NCI-H345 treated with DMSO at 0.1 percent for 48 hours (cell line): Measurements from ENCODE around the gene CDH5.

Experiments used
- DNase-seq: peaks from one replicate; lab custom pipeline; 2025; ENCODE audit not compliant: unreplicated experiment; lab: John Stamatoyannopoulos, UW

Gene CDH5

GRCh38 chr16:66390346-66391108, 24.0 kb downstream of the CDH5 start:
- no peak for DNase-seq

- no peak for DNase-seq
These were observed 25.5 kb downstream of the CDH5 start for GRCh38 chr16:66391726-66392670.

GRCh38 chr16:66395806-66396555, 29.5 kb downstream of the CDH5 start:
- no peak for DNase-seq

- no peak for DNase-seq
These were observed 31.4 kb downstream of the CDH5 start for GRCh38 chr16:66397736-66398433.

GRCh38 chr16:66399031-66399430, 32.5 kb downstream of the CDH5 start:
- no peak for DNase-seq

GRCh38 chr16:66399930-66400329, 33.4 kb downstream of the CDH5 start:
- DNase-seq, result no peak

- no peak for DNase-seq
These were observed 34.3 kb downstream of the CDH5 start for GRCh38 chr16:66400503-66401380.

GRCh38 chr16:66401610-66402009, 35.1 kb downstream of the CDH5 start:
- DNase-seq, result no peak

- DNase-seq, result no peak
These were observed 35.7 kb downstream of the CDH5 start for GRCh38 chr16:66402166-66402565.

- no peak for DNase-seq
These were observed 36.2 kb downstream of the CDH5 start for GRCh38 chr16:66402591-66403230.

- no peak for DNase-seq
These were observed 37.1 kb downstream of the CDH5 start for GRCh38 chr16:66403531-66404145.

GRCh38 chr16:66405057-66405783, 38.7 kb downstream of the CDH5 start:
- no peak for DNase-seq

- DNase-seq, result peak; percentile 39
These were observed 40.2 kb downstream of the CDH5 start for GRCh38 chr16:66406534-66407221.

- DNase-seq, result no peak
These were observed 41.9 kb downstream of the CDH5 start for GRCh38 chr16:66408163-66409048.

GRCh38 chr16:66409156-66409555, 42.7 kb downstream of the CDH5 start:
- no peak for DNase-seq

GRCh38 chr16:66412182-66412581, 45.7 kb downstream of the CDH5 start:
- no peak for DNase-seq

- DNase-seq, result no peak
These were observed 48.4 kb downstream of the CDH5 start for GRCh38 chr16:66414891-66415290.
